Fibroblast of lung (primary cell): ENCODE measurements around the gene ALKBH2. TPM values are rescaled to one million over a fixed set of nuclear protein-coding genes. Genes with fewer than 3 reads are reported as not detected.

ENCODE experiments used
- DNase-seq, 2 donors: peaks; one replicate each; pipeline versions ENCODE4 v3.0.0 to v3.0.0-alpha.2; 2010; ENCODE audit warnings: low read depth in 2 of 2
- H2AFZ ChIP-seq: 2 replicates; pipeline ENCODE4 v1.5.1; 2012; ENCODE audit warnings: low read length, control low read depth, inconsistent platforms
- H3K27ac ChIP-seq: 2 replicates; pipeline ENCODE4 v1.5.1; 2011; ENCODE audit warnings: low read length, control low read depth; ENCODE audit not compliant: insufficient read depth
- H3K27me3 ChIP-seq: 2 replicates; pipeline ENCODE4 v1.5.1; 2011; ENCODE audit warnings: mild to moderate bottlenecking, low read length; ENCODE audit not compliant: control insufficient read depth, insufficient read depth
- H3K36me3 ChIP-seq: 2 replicates; pipeline ENCODE4 v1.5.1; 2011; ENCODE audit warnings: low read length; ENCODE audit not compliant: control insufficient read depth, insufficient read depth
- H3K4me1 ChIP-seq: 2 replicates; pipeline ENCODE4 v1.5.1; 2011; ENCODE audit warnings: low read length; ENCODE audit not compliant: control insufficient read depth, insufficient read depth; ENCODE audit errors: extremely low read depth
- H3K4me2 ChIP-seq: 2 replicates; pipeline ENCODE4 v1.5.1; 2011; ENCODE audit warnings: low read length, control low read depth; ENCODE audit not compliant: insufficient read depth; ENCODE audit errors: extremely low read depth
- H3K4me3 ChIP-seq, 4 experiments: fragments of 200-600 bp in 1 of 4; sonication (generic) in 1 of 4; replicated peaks in 1 of 4; 2 replicates each; pipeline ENCODE4 v1.5.1; 2011 to 2016; ENCODE audit warnings: low read length in 4 of 4, low read depth in 3 of 4, mild to moderate bottlenecking in 3 of 4, control low read depth in 2 of 4, inconsistent platforms in 1 of 4, mixed read lengths in 1 of 4; ENCODE audit not compliant: insufficient read depth in 1 of 4; ENCODE audit errors: control extremely low read depth in 1 of 4
- H3K79me2 ChIP-seq: 2 replicates; pipeline ENCODE4 v1.5.1; 2012; ENCODE audit warnings: mild to moderate bottlenecking, low read length, inconsistent platforms; ENCODE audit not compliant: control insufficient read depth, insufficient read depth
- H3K9ac ChIP-seq: 2 replicates; pipeline ENCODE4 v1.5.1; 2011; ENCODE audit warnings: mild to moderate bottlenecking, low read length, control low read depth; ENCODE audit not compliant: insufficient read depth
- H3K9me3 ChIP-seq: 2 replicates; pipeline ENCODE4 v1.5.1; 2012; ENCODE audit warnings: low read depth, low read length; ENCODE audit not compliant: control insufficient read depth, insufficient read depth
- H4K20me1 ChIP-seq: 2 replicates; pipeline ENCODE4 v1.5.1; 2011; ENCODE audit warnings: low read length; ENCODE audit not compliant: control insufficient read depth, insufficient read depth; ENCODE audit errors: extremely low read depth
- CTCF ChIP-seq, 2 donors: IDR thresholded peaks in 1 of 2; conservative IDR thresholded peaks in 1 of 2; 1 replicate in 1 of 2; 2 replicates in 1 of 2; pipeline ENCODE4 v1.5.1; 2011 to 2012; ENCODE audit warnings: low read length in 2 of 2, control low read depth in 1 of 2, inconsistent platforms in 1 of 2, low read depth in 1 of 2, mild to moderate bottlenecking in 1 of 2
- EZH2 ChIP-seq: IDR thresholded peaks from 2 replicates; pipeline ENCODE4 v1.5.1; 2012; ENCODE audit warnings: low read length, control low read depth, mild to moderate bottlenecking; ENCODE audit errors: missing control alignments
- polyA plus RNA-seq, 2 donors: library from polyadenylated mRNA; depleted of rRNA in 1 of 2; stranded (reverse) in 1 of 2; unstranded in 1 of 2; fragments of >200 nt; gene quantifications; 2 replicates each; pipeline ENCODE4 v1.2.1, GENCODE V29; 2011 to 2012; ENCODE audit warnings: missing spikeins in 1 of 2
- total RNA-seq: library from RNA; depleted of rRNA; stranded (reverse); fragments of >200 nt; gene quantifications from 2 replicates; pipeline ENCODE4 v1.2.1, GENCODE V29; 2014

The ALKBH2 gene
- total and polyA plus RNA-seq, 2 donors (not counting 1 experiment from before 2014, with no cell fraction given) = 15.1 to 20.8 TPM

GRCh38 chr12:109126784-109127183 is 33.5 kb upstream of the ALKBH2 start:
- Histone ChIP-seq H3K4me3 (no peak overlapping the region), H3K9ac (no peak overlapping the region), H3K36me3 (no peaks in the 10 kb centered on the region), H3K9me3 (no peaks in the 10 kb centered on the region), H3K27me3 (peaks cover 8% of the 10 kb centered on the region), H3K4me2 (no peak overlapping the region), H4K20me1 (no peaks in the 10 kb centered on the region), H2AFZ (no peak overlapping the region), H3K27ac (no peak overlapping the region), H3K4me1 (no peaks in the 10 kb centered on the region), H3K79me2 (no peaks in the 10 kb centered on the region)
- TF ChIP-seq EZH2 = no peak
- no peak for TF ChIP-seq CTCF (conservative IDR thresholded peaks at IDR 0.05 in 1 of 2, IDR thresholded peaks at IDR 0.05 in 1 of 2; ENCODE audit: low read depth in 1 of 2, low read length in 2 of 2)
- DNase-seq = peak in 1 of 2 donors; percentile 77

- Histone ChIP-seq H2AFZ (no peak overlapping the region), H3K4me1 (no peaks in the 10 kb centered on the region), H3K9me3 (no peaks in the 10 kb centered on the region), H3K27ac (no peak overlapping the region), H3K79me2 (no peaks in the 10 kb centered on the region), H3K9ac (no peak overlapping the region), H3K4me3 (no peak overlapping the region), H3K27me3 (peaks cover 8% of the 10 kb centered on the region), H3K36me3 (no peaks in the 10 kb centered on the region), H4K20me1 (no peaks in the 10 kb centered on the region), H3K4me2 (no peak overlapping the region)
- TF ChIP-seq CTCF (conservative IDR thresholded peaks at IDR 0.05 in 1 of 2, IDR thresholded peaks at IDR 0.05 in 1 of 2; ENCODE audit: low read depth in 1 of 2, low read length in 2 of 2) = no peak
- no peak for TF ChIP-seq EZH2
- DNase-seq = no peak
Measured at GRCh38 chr12:109125791-109126190, 32.5 kb upstream of the ALKBH2 start.

DNA sequence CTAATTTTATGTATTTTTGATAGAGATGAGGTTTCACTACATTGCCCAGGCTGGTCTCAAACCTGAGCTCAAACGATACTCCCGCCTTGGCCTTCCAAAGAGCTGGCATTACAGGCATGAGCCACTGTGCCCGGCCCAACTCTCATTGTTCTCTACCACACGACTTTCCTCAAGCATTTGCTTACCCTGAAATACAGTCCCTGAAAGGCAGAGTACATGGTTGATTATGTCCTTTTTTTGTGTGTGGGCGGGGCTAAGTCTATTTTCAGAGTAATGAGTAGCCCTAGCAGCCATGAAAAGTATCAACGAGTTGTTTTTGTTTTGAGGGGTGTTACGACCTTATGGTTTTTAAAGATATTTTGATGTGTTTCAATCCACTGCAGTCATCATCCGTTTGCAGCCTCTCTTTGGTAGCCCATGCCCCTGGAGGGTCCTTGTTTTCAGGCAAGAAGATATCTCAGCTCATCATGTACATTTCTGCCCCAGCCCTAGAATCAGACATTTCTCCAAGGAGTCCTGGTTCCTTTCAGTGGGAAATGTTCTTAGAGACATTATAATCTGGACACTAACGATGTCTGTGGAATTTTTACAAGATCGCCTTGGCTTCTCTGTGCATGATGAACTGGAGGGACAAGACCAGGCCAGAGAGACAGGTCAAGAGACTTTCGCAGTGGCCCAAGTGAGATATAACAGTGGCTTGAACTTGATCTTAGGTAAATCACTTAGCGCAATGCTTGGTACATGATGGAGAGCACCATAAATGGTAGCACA is 31.8 kb upstream of the ALKBH2 start:
- TF ChIP-seq EZH2 (no peak), CTCF (conservative IDR thresholded peaks at IDR 0.05 in 1 of 2, IDR thresholded peaks at IDR 0.05 in 1 of 2; ENCODE audit: low read depth in 1 of 2, low read length in 2 of 2) (no peak)
- no peaks in the 10 kb centered on the region for H3K9me3 ChIP-seq
- H3K27ac ChIP-seq = no peak overlapping the region
- no peak overlapping the region for H2AFZ ChIP-seq
- no peak overlapping the region for H3K9ac ChIP-seq
- peaks cover 4% of the 10 kb centered on the region for H3K27me3 ChIP-seq
- no peak for DNase-seq
- no peaks in the 10 kb centered on the region for H3K4me1 ChIP-seq
- H3K4me2 ChIP-seq = no peak overlapping the region
- no peaks in the 10 kb centered on the region for H3K36me3 ChIP-seq
- no peaks in the 10 kb centered on the region for H3K79me2 ChIP-seq
- H3K4me3 ChIP-seq = no peak overlapping the region
- H4K20me1 ChIP-seq = no peaks in the 10 kb centered on the region
